CD4-positive, alpha-beta T cell (primary cell): ENCODE measurements around the gene FIBCD1. TPM values are rescaled to one million over a fixed set of nuclear protein-coding genes. Genes with fewer than 3 reads are reported as not detected.

Experiments
- ATAC-seq: fragments of 200-7000 bp; cut with Tn5 transposase; one replicate; pipeline ENCODE4 v1.10.0; 2022; ENCODE audit warnings: mild to moderate bottlenecking; ENCODE audit not compliant: poor library complexity
- CTCF ChIA-PET: fragments of 350-600 bp; sonication (Branson Sonifier 250); formaldehyde crosslinking; loops from one replicate; lab custom pipeline; 2021; ENCODE audit warnings: antibody characterized with exemption, inconsistent platforms; lab: Charles Lee
- POLR2A ChIA-PET: fragments of 350-600 bp; sonication (Branson Sonifier 250); formaldehyde crosslinking; loops from one replicate; lab custom pipeline; 2021; ENCODE audit warnings: antibody characterized with exemption, inconsistent platforms; lab: Charles Lee
- DNase-seq, 14 experiments: peaks; one replicate each; pipeline ENCODE4 v3.0.0-alpha.2; 2013 to 2020; ENCODE audit warnings: mixed read lengths in 2 of 14
- H3K27ac ChIP-seq, 2 donors: one replicate each; pipeline versions ENCODE4 v1.5.1 to v1.7.0; 2013; ENCODE audit warnings: low read length in 2 of 2, low read depth in 1 of 2, mild to moderate bottlenecking in 1 of 2
- H3K27me3 ChIP-seq, 2 experiments: 1 replicate in 1 of 2; 2 replicates in 1 of 2; pipeline versions ENCODE4 v1.6.1 to v1.7.0; 2013; ENCODE audit warnings: low read length in 2 of 2, control low read depth in 1 of 2, mild to moderate bottlenecking in 1 of 2, moderate library complexity in 1 of 2; ENCODE audit not compliant: insufficient read depth in 2 of 2, control insufficient read depth in 1 of 2
- H3K36me3 ChIP-seq: one replicate; pipeline ENCODE4 v1.6.1; 2013; ENCODE audit warnings: low read length, control low read depth; ENCODE audit not compliant: insufficient read depth
- H3K4me1 ChIP-seq: one replicate; pipeline ENCODE4 v1.6.1; 2013; ENCODE audit warnings: low read length, control low read depth; ENCODE audit not compliant: insufficient read depth
- H3K4me3 ChIP-seq: one replicate; pipeline ENCODE4 v1.5.1; 2013; ENCODE audit warnings: mild to moderate bottlenecking, low read length, moderate library complexity
- H3K9me3 ChIP-seq, 2 experiments: 1 replicate in 1 of 2; 2 replicates in 1 of 2; pipeline versions ENCODE4 v1.6.1 to v1.7.0; 2013; ENCODE audit warnings: low read length in 2 of 2, mild to moderate bottlenecking in 2 of 2, control low read depth in 1 of 2, moderate library complexity in 1 of 2; ENCODE audit not compliant: control insufficient read depth in 1 of 2, insufficient read depth in 1 of 2
- H3K27ac Mint-ChIP-seq: one replicate; pipeline ENCODE4 v1.8.0; 2020; ENCODE audit warnings: mixed read lengths
- H3K27me3 Mint-ChIP-seq: one replicate; pipeline ENCODE4 v1.8.0; 2021; ENCODE audit warnings: mixed read lengths
- H3K36me3 Mint-ChIP-seq: one replicate; pipeline ENCODE4 v1.8.0; 2021; ENCODE audit warnings: low read depth, mixed read lengths
- H3K4me1 Mint-ChIP-seq: one replicate; pipeline ENCODE4 v1.8.0; 2021; ENCODE audit warnings: low read depth, mixed read lengths
- H3K4me3 Mint-ChIP-seq: one replicate; pipeline ENCODE4 v1.8.0; 2020; ENCODE audit warnings: mild to moderate bottlenecking, mixed read lengths
- H3K9me3 Mint-ChIP-seq: one replicate; pipeline ENCODE4 v1.8.0; 2020; ENCODE audit warnings: mixed read lengths
- intact Hi-C, 2 experiments: fragments of 100-400 bp; cut with DNase I in 1 of 2; cut with micrococcal nuclease in 1 of 2; formaldehyde crosslinking; loops; one replicate each; pipeline versions ENCODE4 v1.15.1 to v1.9.0; 2023 to 2025; cut with DNase I, micrococcal nuclease
- total RNA-seq, 174 experiments: library from RNA in 2 of 174; stranded (reverse) in 2 of 174; gene quantifications; one replicate each; pipeline ENCODE4 v1.2.3 and lab custom pipeline; 2021 to 2026
- TF ChIP-seq, protein P1 (sequence below): fragments of 200-600 bp; IDR thresholded peaks from one replicate; pipeline ENCODE4 v1.8.0; 2022; ENCODE audit warnings: antibody characterized with exemption, mild to moderate bottlenecking

FIBCD1 gene
- total RNA-seq, 2 experiments from 2014 or later, result not detected

GRCh38 chr9:130939405-130940026, 469 bp upstream of the FIBCD1 start:
- Histone ChIP-seq H3K9me3 (peaks cover 0 to 8% of the 10 kb centered on the region in 2 experiments), H3K27ac (no peak overlapping the region), H3K4me3 (no peak overlapping the region), H3K4me1 (peaks cover 11% of the 10 kb centered on the region), H3K36me3 (no peaks in the 10 kb centered on the region), H3K27me3 (peaks cover 41 to 69% of the 10 kb centered on the region in 2 experiments)
- ChIA-PET POLR2A (no interaction called here), CTCF (no interaction called here)
- peaks cover 67% of the 10 kb centered on the region for H3K27me3 Mint-ChIP-seq
- H3K27ac Mint-ChIP-seq, result no peak overlapping the region
- H3K4me3 Mint-ChIP-seq, result no peak overlapping the region
- H3K9me3 Mint-ChIP-seq, result no peaks in the 10 kb centered on the region
- intact Hi-C loops, result no loop called here
- no peaks in the 10 kb centered on the region for H3K36me3 Mint-ChIP-seq
- TF ChIP-seq, protein P1, sequence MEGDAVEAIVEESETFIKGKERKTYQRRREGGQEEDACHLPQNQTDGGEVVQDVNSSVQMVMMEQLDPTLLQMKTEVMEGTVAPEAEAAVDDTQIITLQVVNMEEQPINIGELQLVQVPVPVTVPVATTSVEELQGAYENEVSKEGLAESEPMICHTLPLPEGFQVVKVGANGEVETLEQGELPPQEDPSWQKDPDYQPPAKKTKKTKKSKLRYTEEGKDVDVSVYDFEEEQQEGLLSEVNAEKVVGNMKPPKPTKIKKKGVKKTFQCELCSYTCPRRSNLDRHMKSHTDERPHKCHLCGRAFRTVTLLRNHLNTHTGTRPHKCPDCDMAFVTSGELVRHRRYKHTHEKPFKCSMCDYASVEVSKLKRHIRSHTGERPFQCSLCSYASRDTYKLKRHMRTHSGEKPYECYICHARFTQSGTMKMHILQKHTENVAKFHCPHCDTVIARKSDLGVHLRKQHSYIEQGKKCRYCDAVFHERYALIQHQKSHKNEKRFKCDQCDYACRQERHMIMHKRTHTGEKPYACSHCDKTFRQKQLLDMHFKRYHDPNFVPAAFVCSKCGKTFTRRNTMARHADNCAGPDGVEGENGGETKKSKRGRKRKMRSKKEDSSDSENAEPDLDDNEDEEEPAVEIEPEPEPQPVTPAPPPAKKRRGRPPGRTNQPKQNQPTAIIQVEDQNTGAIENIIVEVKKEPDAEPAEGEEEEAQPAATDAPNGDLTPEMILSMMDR, result no peak
- ATAC-seq, result no peak
- H3K4me1 Mint-ChIP-seq, result peaks cover 9% of the 10 kb centered on the region
- DNase-seq, result no peak

DNA sequence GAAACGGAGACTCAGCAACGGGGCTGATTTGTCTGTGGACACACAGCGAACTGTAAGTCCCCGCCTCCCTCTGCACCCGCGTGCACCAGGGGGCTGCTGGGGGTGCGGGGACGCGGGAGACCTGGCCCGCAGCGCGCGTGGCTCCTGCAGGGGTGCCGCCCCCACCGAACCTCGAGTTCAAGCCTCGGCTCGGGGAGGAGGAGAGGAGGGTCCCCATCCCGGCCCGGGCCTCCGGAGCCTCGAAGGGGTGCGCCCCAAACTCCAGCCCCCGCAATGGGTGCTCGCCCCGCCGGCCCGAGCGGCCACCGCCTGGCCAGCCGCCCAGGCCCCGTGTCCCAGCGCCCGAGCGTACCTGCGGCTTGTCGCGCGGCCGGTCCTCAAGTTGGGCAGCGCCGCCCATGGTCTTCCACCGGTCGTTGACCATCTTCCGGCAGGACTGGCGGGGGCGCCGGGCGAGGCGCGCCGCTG, 829 bp downstream of the FIBCD1 start:
- no peak overlapping the region for H3K27ac Mint-ChIP-seq
- Histone ChIP-seq H3K4me3 (no peak overlapping the region), H3K36me3 (no peaks in the 10 kb centered on the region), H3K27ac (no peak overlapping the region), H3K4me1 (peaks cover 11% of the 10 kb centered on the region), H3K27me3 (peaks cover 52 to 76% of the 10 kb centered on the region in 2 experiments), H3K9me3 (peaks cover 0 to 15% of the 10 kb centered on the region in 2 experiments)
- ChIA-PET CTCF (no interaction called here), POLR2A (no interaction called here)
- H3K4me1 Mint-ChIP-seq, result peaks cover 9% of the 10 kb centered on the region
- intact Hi-C loops, result no loop called here
- peaks cover 68% of the 10 kb centered on the region for H3K27me3 Mint-ChIP-seq
- H3K9me3 Mint-ChIP-seq, result no peaks in the 10 kb centered on the region
- DNase-seq (no peak), ATAC-seq (no peak)
- no peaks in the 10 kb centered on the region for H3K36me3 Mint-ChIP-seq
- H3K4me3 Mint-ChIP-seq, result no peak overlapping the region
- TF ChIP-seq, protein P1, result no peak

DNA sequence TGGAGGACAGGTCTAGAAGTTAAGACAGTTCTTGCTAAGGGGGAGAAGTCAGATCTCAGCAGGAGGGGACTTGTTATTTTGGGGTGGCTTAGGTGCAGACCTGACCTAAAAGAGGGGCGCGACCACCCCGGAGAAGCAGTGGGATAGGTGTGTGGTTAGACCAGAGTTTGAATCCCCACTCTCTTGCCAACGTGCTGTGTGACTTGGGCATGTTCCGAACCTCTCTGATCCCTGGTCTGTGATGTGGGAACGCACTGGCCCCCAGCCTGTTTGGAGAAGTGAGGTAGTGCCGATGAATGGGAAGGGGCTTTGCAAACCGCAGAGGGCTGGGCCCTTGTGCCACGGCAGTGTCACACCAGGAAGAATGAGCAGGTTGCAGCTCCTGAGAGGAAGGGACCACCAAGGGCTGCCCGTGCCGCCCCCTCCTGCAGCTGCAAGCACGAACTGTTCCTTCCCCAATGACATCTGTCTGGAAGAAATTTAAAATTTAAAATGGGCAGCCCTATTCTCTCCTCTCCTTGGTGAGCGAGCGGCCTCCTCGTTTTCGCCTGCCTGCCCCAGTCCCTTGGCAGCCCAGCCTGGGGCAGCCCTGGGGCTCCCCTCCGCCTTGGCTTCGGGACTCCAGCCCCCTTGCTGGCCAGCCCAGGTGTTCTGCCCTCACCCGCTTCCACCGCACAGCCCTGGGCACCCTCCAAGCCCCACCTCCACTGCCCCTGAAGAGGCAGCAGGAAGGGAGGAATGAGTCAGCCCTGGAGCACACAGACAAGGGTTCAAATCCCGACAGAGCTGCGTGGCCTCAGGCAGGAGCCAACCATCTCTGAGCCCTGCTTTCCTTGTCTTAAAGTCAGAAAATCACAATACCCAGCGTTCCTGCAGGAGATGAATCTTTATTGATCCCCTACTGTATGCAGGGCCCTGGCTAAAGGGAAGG, 1.6 kb downstream of the FIBCD1 start:
- Mint-ChIP-seq H3K4me3 (no peak overlapping the region), H3K27me3 (peaks cover 76% of the 10 kb centered on the region), H3K36me3 (no peaks in the 10 kb centered on the region), H3K4me1 (peaks cover 9% of the 10 kb centered on the region), H3K27ac (no peak overlapping the region), H3K9me3 (no peaks in the 10 kb centered on the region)
- peaks cover 11% of the 10 kb centered on the region for H3K4me1 ChIP-seq
- intact Hi-C loops, result no loop called here
- ChIA-PET POLR2A (no interaction called here), CTCF (no interaction called here)
- TF ChIP-seq, protein P1, result no peak
- H3K27me3 ChIP-seq, result peaks cover 55 to 80% of the 10 kb centered on the region in 2 experiments
- no peak overlapping the region for H3K27ac ChIP-seq
- H3K4me3 ChIP-seq, result no peak overlapping the region
- ATAC-seq (no peak), DNase-seq (no peak)
- no peaks in the 10 kb centered on the region for H3K36me3 ChIP-seq
- H3K9me3 ChIP-seq, result peaks cover 0 to 15% of the 10 kb centered on the region in 2 experiments
